Esophagus squamous epithelium (tissue), 4 donors: ENCODE data around the gene HYAL3.

Experiments used
- CTCF ChIP-seq, 6 experiments: fragments of 450-650 bp in 4 of 6; fragments of 200-600 bp in 2 of 6; sonication (generic) in 2 of 6; IDR thresholded peaks; one replicate each; pipeline ENCODE4 v1.5.1; 2016 to 2019; ENCODE audit warnings: antibody characterized with exemption in 6 of 6, mild to moderate bottlenecking in 4 of 6, moderate library complexity in 4 of 6
- POLR2A ChIP-seq, 4 donors: fragments of 450-650 bp; IDR thresholded peaks; one replicate each; pipeline ENCODE4 v1.6.1; 2017; ENCODE audit warnings: antibody characterized with exemption in 4 of 4, mild to moderate bottlenecking in 4 of 4, moderate library complexity in 3 of 4

DNA sequence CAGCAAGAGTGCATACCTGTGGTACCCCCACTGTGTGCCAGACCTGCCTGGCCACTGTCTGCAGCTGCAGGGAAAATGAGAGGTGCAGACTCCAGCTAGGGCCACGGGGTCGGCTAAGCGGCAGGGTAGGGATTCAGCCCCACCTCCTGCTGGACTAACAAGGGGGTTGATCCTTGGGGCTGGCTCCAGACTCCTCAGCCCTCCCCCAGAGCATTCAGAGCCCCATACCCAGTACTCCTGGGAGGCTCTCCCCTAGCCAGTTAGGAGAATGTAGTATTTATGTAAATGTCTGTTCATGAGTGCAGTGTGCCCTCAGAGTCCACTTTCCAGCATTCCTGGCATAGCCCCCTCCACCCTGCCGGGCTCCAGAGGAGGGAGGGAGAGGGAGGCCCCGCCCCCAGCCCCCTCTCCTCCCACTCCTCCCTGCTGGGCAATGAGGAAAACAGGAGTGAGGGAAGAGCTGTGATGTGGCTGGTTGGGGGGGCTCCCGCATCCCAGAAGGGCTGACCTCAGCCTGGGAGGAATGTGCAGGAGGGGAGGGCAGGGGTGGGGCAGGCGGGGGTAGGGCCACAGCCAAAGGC, 34.7 kb downstream of the HYAL3 start:
- no peak for TF ChIP-seq CTCF (IDR thresholded peaks at IDR 0.05)
- TF ChIP-seq POLR2A (IDR thresholded peaks at IDR 0.05), result no peak
